ENCODE measurements around the gene TRIM7. TPM values are rescaled to one million over a fixed set of nuclear protein-coding genes. Genes with fewer than 3 reads are reported as not detected.

TRIM7 gene
- total and polyA plus RNA-seq, 9 of the 15 experiments (the other 6 are each of a cell fraction or from before 2014, with no cell fraction given): 2.6 to 14.9 (median 8.9) TPM

DNA sequence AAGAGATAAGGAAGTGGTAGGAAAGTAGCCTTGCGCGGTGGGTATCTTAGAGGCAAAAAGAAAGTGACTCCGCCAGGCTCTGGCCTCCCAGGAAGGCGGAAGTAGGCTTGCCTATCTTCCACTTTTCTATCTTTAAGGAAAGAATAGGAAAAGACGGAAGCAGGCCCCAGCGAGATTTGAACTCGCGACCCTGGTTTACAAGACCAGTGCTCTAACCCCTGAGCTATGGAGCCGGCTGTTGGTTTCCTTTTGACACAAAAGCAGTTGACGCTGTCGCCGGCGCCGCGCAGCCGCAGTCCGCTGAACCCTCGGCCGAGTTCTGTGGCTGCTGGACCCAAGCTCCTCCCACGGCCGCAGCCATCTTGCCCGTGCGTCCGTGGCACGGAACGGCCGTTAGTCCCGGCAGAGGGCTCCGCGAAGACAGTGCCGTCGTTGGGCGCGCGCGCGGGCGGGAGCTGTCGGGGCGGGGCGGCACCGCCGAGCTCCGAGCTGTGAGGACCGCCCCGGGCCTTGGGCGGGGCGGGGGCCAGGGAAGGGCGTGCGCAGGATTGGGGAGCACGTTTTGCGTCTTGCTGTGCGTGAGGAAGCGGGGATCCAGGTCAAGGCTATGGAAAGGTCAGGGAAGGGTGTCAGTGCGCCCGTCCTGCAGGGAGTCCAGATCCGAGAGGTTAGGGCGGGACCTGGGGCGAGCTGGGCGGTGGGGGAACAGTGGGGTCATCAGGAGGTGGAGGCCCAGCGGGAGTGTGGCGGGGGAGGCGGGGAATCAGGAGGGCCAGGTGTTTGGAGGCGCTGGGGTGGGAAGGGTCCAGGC lies 13.3 kb downstream of the TRIM7 start (continued):
- TF ChIP-seq, protein P1, sequence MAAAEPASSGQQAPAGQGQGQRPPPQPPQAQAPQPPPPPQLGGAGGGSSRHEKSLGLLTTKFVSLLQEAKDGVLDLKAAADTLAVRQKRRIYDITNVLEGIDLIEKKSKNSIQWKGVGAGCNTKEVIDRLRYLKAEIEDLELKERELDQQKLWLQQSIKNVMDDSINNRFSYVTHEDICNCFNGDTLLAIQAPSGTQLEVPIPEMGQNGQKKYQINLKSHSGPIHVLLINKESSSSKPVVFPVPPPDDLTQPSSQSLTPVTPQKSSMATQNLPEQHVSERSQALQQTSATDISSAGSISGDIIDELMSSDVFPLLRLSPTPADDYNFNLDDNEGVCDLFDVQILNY (CRISPR knock-in tag; IDR thresholded peaks at IDR 0.05): 0 out of 2 replicates have a peak, but pooled peaks have one; percentile 45
- TF ChIP-seq EP300 (IDR thresholded peaks at IDR 0.05; ENCODE audit: low read length) (peak; percentile 66), ARID3B (CRISPR knock-in tag; IDR thresholded peaks at IDR 0.05; ENCODE audit: borderline replicate concordance) (no peak), ZSCAN29 (IDR thresholded peaks at IDR 0.05) (0 out of 2 replicates have a peak, but pooled peaks have one; percentile 33), RBBP5 (IDR thresholded peaks at IDR 0.05; ENCODE audit: borderline replicate concordance, insufficient read depth, low read length, poor library complexity, severe bottlenecking) (peak; percentile 78), RBFOX2 (IDR thresholded peaks at IDR 0.05; ENCODE audit: low read depth, low read length) (peak; percentile 88), KLF6 (CRISPR knock-in tag; IDR thresholded peaks at IDR 0.05; ENCODE audit: borderline replicate concordance) (no peak), ZNF24 (IDR thresholded peaks at IDR 0.05) (peak; percentile 17; the same call in 1 of the 2 replicates), GABPA (tag; conservative IDR thresholded peaks at IDR 0.05; ENCODE audit: low read depth) (peak; percentile 76), TCF15 (CRISPR knock-in tag; IDR thresholded peaks at IDR 0.05) (peak; percentile 79; the same call in 1 of the 2 replicates), CHD4 (IDR thresholded peaks at IDR 0.05; ENCODE audit: insufficient read depth, insufficient replicate concordance, low read depth, low read length, poor library complexity, severe bottlenecking) (no peak), ZNF146 (CRISPR knock-in tag; IDR thresholded peaks at IDR 0.05; ENCODE audit: unreplicated experiment) (no peak), ZNF311 (CRISPR knock-in tag; IDR thresholded peaks at IDR 0.05) (no peak), ZBTB5 (IDR thresholded peaks at IDR 0.05) (peak; percentile 77), ERF (CRISPR knock-in tag; IDR thresholded peaks at IDR 0.05) (peak; percentile 76; the same call in 1 of the 2 replicates)
- TF ChIP-seq, protein P2, sequence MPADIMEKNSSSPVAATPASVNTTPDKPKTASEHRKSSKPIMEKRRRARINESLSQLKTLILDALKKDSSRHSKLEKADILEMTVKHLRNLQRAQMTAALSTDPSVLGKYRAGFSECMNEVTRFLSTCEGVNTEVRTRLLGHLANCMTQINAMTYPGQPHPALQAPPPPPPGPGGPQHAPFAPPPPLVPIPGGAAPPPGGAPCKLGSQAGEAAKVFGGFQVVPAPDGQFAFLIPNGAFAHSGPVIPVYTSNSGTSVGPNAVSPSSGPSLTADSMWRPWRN (IDR thresholded peaks at IDR 0.05; ENCODE audit: low read depth): 0 out of 2 replicates have a peak, but pooled peaks have one; percentile 30
- TF ChIP-seq, protein P3, sequence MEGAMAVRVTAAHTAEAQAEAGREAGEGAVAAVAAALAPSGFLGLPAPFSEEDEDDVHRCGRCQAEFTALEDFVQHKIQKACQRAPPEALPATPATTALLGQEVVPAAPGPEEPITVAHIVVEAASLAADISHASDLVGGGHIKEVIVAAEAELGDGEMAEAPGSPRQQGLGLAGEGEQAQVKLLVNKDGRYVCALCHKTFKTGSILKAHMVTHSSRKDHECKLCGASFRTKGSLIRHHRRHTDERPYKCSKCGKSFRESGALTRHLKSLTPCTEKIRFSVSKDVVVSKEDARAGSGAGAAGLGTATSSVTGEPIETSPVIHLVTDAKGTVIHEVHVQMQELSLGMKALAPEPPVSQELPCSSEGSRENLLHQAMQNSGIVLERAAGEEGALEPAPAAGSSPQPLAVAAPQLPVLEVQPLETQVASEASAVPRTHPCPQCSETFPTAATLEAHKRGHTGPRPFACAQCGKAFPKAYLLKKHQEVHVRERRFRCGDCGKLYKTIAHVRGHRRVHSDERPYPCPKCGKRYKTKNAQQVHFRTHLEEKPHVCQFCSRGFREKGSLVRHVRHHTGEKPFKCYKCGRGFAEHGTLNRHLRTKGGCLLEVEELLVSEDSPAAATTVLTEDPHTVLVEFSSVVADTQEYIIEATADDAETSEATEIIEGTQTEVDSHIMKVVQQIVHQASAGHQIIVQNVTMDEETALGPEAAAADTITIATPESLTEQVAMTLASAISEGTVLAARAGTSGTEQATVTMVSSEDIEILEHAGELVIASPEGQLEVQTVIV (CRISPR knock-in tag; IDR thresholded peaks at IDR 0.05; ENCODE audit: borderline replicate concordance): no peak
